Endothelial cell of umbilical vein (primary cell): ENCODE measurements around the gene ICAM1. TPM values are rescaled to one million over a fixed set of nuclear protein-coding genes. Genes with fewer than 3 reads are reported as not detected.

ENCODE experiments used
- BruUV-seq: library from RNA; stranded (reverse); fragments of 400-500 nt; replicated peaks from 2 replicates; lab custom pipeline; 2021; lab: Mats Ljungman, UMichigan
- CTCF ChIA-PET: fragments of 300-600, 350-600 bp; sonication (Branson Sonifier 250); formaldehyde crosslinking; loops from one replicate; lab custom pipeline; 2021; ENCODE audit warnings: antibody characterized with exemption, inconsistent platforms; lab: Charles Lee
- POLR2A ChIA-PET: fragments of 300-600, 350-600 bp; sonication (Branson Sonifier 250); formaldehyde crosslinking; loops from one replicate; lab custom pipeline; 2021; ENCODE audit warnings: antibody characterized with exemption, inconsistent platforms; lab: Charles Lee
- DNase-seq: peaks from one replicate; pipeline ENCODE4 v3.0.0-alpha.2; 2011; ENCODE audit warnings: low read depth, low spot score
- FAIRE-seq: peaks from 2 replicates; lab custom pipeline; 2011; peaks lifted over from hg19 to GRCh38; lab: Jason Lieb, UNC
- H2AFZ ChIP-seq: 2 replicates; pipeline ENCODE4 v1.6.0; 2012; ENCODE audit warnings: low read depth, low read length, control low read depth, inconsistent platforms
- H3K27ac ChIP-seq: 2 replicates; pipeline ENCODE4 v1.5.1; 2011; ENCODE audit warnings: low read depth, mild to moderate bottlenecking, control low read depth, low read length, moderate library complexity; ENCODE audit not compliant: insufficient read depth
- H3K27me3 ChIP-seq, 2 experiments: 2 replicates each; pipeline versions ENCODE4 v1.6.0 to v1.6.1; 2011; ENCODE audit warnings: low read length in 2 of 2, mixed read lengths in 1 of 2; ENCODE audit not compliant: control insufficient read depth in 2 of 2, insufficient read depth in 2 of 2
- H3K36me3 ChIP-seq, 2 experiments: 2 replicates in 1 of 2; 3 replicates in 1 of 2; pipeline ENCODE4 v1.5.1; 2011; ENCODE audit warnings: low read length in 2 of 2, mild to moderate bottlenecking in 1 of 2, moderate library complexity in 1 of 2; ENCODE audit not compliant: control insufficient read depth in 2 of 2, insufficient read depth in 2 of 2; ENCODE audit errors: extremely low read depth in 1 of 2
- H3K4me1 ChIP-seq: 3 replicates; pipeline ENCODE4 v1.5.1; 2011; ENCODE audit warnings: mild to moderate bottlenecking, low read length; ENCODE audit not compliant: control insufficient read depth, insufficient read depth; ENCODE audit errors: extremely low read depth
- H3K4me2 ChIP-seq: 2 replicates; pipeline ENCODE4 v1.6.1; 2011; ENCODE audit warnings: low read length, control low read depth, mixed read lengths; ENCODE audit not compliant: insufficient read depth
- H3K4me3 ChIP-seq, 3 experiments: fragments of 200-600 bp in 1 of 3; sonication (generic), shearing (Covaris generic) in 1 of 3; replicated peaks in 1 of 3; 2 replicates each; pipeline ENCODE4 v1.5.1; 2011 to 2016; ENCODE audit warnings: control low read depth in 3 of 3, low read length in 3 of 3, mild to moderate bottlenecking in 2 of 3, inconsistent platforms in 1 of 3, low read depth in 1 of 3, moderate library complexity in 1 of 3; ENCODE audit not compliant: insufficient read depth in 1 of 3
- H3K79me2 ChIP-seq: 2 replicates; pipeline ENCODE4 v1.6.0; 2012; ENCODE audit warnings: low read length, inconsistent platforms; ENCODE audit not compliant: control insufficient read depth, insufficient read depth
- H3K9ac ChIP-seq: replicated peaks from 2 replicates; pipeline ENCODE3; 2011; ENCODE audit warnings: low read length, control low read depth; ENCODE audit not compliant: insufficient read depth; ENCODE audit errors: extremely low read depth
- H3K9me1 ChIP-seq: replicated peaks from 3 replicates; pipeline ENCODE4 v1.6.0; 2011; ENCODE audit warnings: mild to moderate bottlenecking, low read length; ENCODE audit not compliant: control insufficient read depth, insufficient read depth; ENCODE audit errors: extremely low read depth
- H3K9me3 ChIP-seq: replicated peaks from 2 replicates; pipeline ENCODE4 v1.5.1; 2012; ENCODE audit warnings: low read length, inconsistent platforms; ENCODE audit not compliant: control insufficient read depth, insufficient read depth
- H4K20me1 ChIP-seq: replicated peaks from 2 replicates; pipeline ENCODE3; 2011; ENCODE audit warnings: mild to moderate bottlenecking, low read length; ENCODE audit not compliant: control insufficient read depth, insufficient read depth; ENCODE audit errors: extremely low read depth
- EZH2 ChIP-seq: IDR thresholded peaks from 2 replicates; pipeline ENCODE4 v1.6.1; 2012; ENCODE audit warnings: borderline replicate concordance, low read depth, mild to moderate bottlenecking, moderate library complexity, low read length, inconsistent platforms; ENCODE audit not compliant: severe bottlenecking
- FOS ChIP-seq: IDR thresholded peaks from 2 replicates; pipeline ENCODE4 v1.6.1; 2011; ENCODE audit warnings: mild to moderate bottlenecking, low read length, moderate library complexity, borderline replicate concordance; ENCODE audit not compliant: insufficient read depth
- GATA2 ChIP-seq: IDR thresholded peaks from 2 replicates; pipeline ENCODE4 v1.7.0; 2011; ENCODE audit warnings: low read depth, mild to moderate bottlenecking, moderate library complexity, mixed read lengths, low read length; ENCODE audit not compliant: insufficient read length, insufficient read depth
- JUN ChIP-seq: IDR thresholded peaks from 2 replicates; pipeline ENCODE4 v1.6.1; 2011; ENCODE audit warnings: borderline replicate concordance, low read depth; ENCODE audit not compliant: insufficient read length, insufficient read depth
- MYC ChIP-seq: IDR thresholded peaks from one replicate; pipeline ENCODE4 v1.6.1; 2011; ENCODE audit warnings: mild to moderate bottlenecking, low read depth, low read length
- POLR2A ChIP-seq: IDR thresholded peaks from 2 replicates; pipeline ENCODE4 v1.6.1; 2012; ENCODE audit warnings: low read depth, mild to moderate bottlenecking, control low read depth, low read length
- POLR2AphosphoS5 ChIP-seq: IDR thresholded peaks from 2 replicates; pipeline ENCODE4 v1.6.1; 2012; ENCODE audit warnings: low read depth, mild to moderate bottlenecking, control low read depth, low read length, moderate library complexity; ENCODE audit not compliant: insufficient read depth
- dilution Hi-C: fragments of 300-500 bp; cut with MboI; formaldehyde crosslinking; loops from one replicate; pipeline ENCODE4 v1.15.0; 2019; ENCODE audit warnings: low sequenced_read_pairs; ENCODE audit not compliant: extremely low pct_ligation_motif_present
- intact Hi-C: fragments of 100-400 bp; cut with micrococcal nuclease; formaldehyde crosslinking; loops from one replicate; pipeline ENCODE4 v1.10.0; 2022
- polyA plus RNA-seq, 4 experiments: library from polyadenylated mRNA; depleted of rRNA in 3 of 4; stranded (reverse) in 3 of 4; unstranded in 1 of 4; fragments of >200 nt; gene quantifications; 2 replicates each; pipeline versions ENCODE4 v1.2.1 to v1.2.3, GENCODE V29; 2011 to 2012; ENCODE audit warnings: missing spikeins in 1 of 4
- total RNA-seq: library from RNA; stranded (reverse); gene quantifications from 2 replicates; pipeline ENCODE4 v1.2.3, GENCODE V29; 2021
- TF ChIP-seq, protein P1 (sequence below), 2 donors: IDR thresholded peaks; 1 replicate in 1 of 2; 2 replicates in 1 of 2; pipeline ENCODE4 v1.5.1; 2011; ENCODE audit warnings: low read length in 2 of 2, mild to moderate bottlenecking in 2 of 2, moderate library complexity in 2 of 2, control low read depth in 1 of 2, inconsistent platforms in 1 of 2, low read depth in 1 of 2; ENCODE audit not compliant: insufficient read depth in 1 of 2; ENCODE audit errors: extremely low read depth in 1 of 2
- TF ChIP-seq, protein P2 (sequence below): IDR thresholded peaks from 2 replicates; pipeline ENCODE4 v1.6.1; 2011; ENCODE audit not compliant: insufficient read depth, insufficient read length

The ICAM1 gene
- total and polyA plus RNA-seq, 2 donors (not counting 3 experiments of a cell fraction or from before 2014, with no cell fraction given) = 20.5 to 30.4 TPM

DNA sequence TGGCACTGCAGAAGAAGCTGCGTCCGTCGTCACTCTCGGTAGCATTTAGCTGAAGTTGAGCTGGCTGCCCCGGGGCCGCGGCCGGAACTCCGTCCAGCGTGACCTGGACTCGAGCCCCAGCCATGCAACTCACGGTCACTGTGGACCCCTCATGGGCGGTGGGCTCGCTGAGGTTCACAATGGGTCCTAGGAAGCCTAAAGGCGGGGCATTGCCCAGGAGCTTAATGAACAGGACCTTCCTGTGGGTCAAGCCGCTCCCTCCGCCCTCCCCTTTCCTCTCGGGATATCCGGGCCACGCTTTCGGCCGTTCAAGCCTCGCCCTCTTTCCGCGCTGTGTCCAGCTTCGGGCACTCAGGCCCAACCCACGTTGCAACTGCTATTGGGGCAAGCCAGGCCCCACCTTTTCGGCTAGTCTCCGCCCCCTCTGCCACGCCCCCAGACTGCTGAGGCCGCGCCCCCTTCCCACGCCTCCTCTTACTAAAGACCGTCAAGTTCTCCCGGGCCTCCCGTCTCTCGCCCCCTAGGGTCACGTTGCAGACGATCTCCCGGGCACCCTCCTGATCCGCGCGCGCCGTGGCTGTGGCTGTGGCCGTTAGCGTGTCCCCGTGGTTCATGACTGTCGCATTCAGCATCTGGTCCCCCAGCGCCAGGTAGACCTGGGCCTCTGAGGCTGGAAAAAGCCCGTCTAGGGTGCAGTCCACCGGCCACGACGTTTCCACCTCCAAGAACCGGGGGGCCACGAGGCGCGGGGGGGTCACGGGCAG, 63.9 kb downstream of the ICAM1 start:
- dilution Hi-C loops (no loop called here), intact Hi-C loops (loop anchor here (1.0 to 5.0 kb wide), 3 partner anchors 44 to 82 kb away; partner anchors contain the start of genes MRPL4 and TYK2)
- Histone ChIP-seq H3K27ac (no peak overlapping the region), H3K9me3 (no peaks in the 10 kb centered on the region), H4K20me1 (no peaks in the 10 kb centered on the region), H3K36me3 (peaks cover under 1 to 2% of the 10 kb centered on the region in 2 experiments), H3K9ac (no peak overlapping the region), H3K9me1 (no peaks in the 10 kb centered on the region), H3K4me1 (peaks cover 16% of the 10 kb centered on the region), H3K27me3 (no peaks in the 10 kb centered on the region), H3K4me2 (peak overlapping the region; percentile 64), H2AFZ (peak overlapping the region; percentile 67), H3K79me2 (peaks cover 23% of the 10 kb centered on the region), H3K4me3 (peak overlapping the region; percentile 8 to 71 (median 31))
- POLR2A ChIA-PET = interaction anchor here (0.8 to 2.2 kb wide), 3 partner anchors 12 to 63 kb away, joined by 3 to 13 read pairs (median 4); partner anchors contain the start of genes ICAM1 and TYK2
- DNase-seq = peak; percentile 98
- peak; percentile 99 for FAIRE-seq
- TF ChIP-seq POLR2A = peak; percentile 63
- TF ChIP-seq, protein P1, sequence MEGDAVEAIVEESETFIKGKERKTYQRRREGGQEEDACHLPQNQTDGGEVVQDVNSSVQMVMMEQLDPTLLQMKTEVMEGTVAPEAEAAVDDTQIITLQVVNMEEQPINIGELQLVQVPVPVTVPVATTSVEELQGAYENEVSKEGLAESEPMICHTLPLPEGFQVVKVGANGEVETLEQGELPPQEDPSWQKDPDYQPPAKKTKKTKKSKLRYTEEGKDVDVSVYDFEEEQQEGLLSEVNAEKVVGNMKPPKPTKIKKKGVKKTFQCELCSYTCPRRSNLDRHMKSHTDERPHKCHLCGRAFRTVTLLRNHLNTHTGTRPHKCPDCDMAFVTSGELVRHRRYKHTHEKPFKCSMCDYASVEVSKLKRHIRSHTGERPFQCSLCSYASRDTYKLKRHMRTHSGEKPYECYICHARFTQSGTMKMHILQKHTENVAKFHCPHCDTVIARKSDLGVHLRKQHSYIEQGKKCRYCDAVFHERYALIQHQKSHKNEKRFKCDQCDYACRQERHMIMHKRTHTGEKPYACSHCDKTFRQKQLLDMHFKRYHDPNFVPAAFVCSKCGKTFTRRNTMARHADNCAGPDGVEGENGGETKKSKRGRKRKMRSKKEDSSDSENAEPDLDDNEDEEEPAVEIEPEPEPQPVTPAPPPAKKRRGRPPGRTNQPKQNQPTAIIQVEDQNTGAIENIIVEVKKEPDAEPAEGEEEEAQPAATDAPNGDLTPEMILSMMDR (IDR thresholded peaks at IDR 0.05; ENCODE audit: extremely low read depth in 1 of 2, insufficient read depth in 1 of 2, low read depth in 1 of 2, low read length in 2 of 2) = peak in 1 of 2 donors; percentile 10
- TF ChIP-seq JUN = no peak
- peak; percentile 24 for TF ChIP-seq MYC
- peak; percentile 80 for TF ChIP-seq POLR2AphosphoS5
- TF ChIP-seq, protein P2, sequence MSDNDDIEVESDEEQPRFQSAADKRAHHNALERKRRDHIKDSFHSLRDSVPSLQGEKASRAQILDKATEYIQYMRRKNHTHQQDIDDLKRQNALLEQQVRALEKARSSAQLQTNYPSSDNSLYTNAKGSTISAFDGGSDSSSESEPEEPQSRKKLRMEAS = no peak
- no peak for TF ChIP-seq FOS
- TF ChIP-seq EZH2 = no peak
- no peak for TF ChIP-seq GATA2
- no TSS peak for BruUV-seq
- CTCF ChIA-PET = interaction anchor here (0.7 to 3.5 kb wide), 12 partner anchors 10 to 75 kb away, joined by 3 to 23 read pairs (median 6); partner anchors contain the start of genes CDC37, ICAM1 and TYK2
